NCI-H146 treated with DMSO at 0.1 percent for 48 hours (cell line): Measurements from ENCODE around the gene EIF2B2.

Source experiments
- DNase-seq: peaks from one replicate; lab custom pipeline; 2025; ENCODE audit not compliant: unreplicated experiment; lab: John Stamatoyannopoulos, UW

The EIF2B2 gene

DNA sequence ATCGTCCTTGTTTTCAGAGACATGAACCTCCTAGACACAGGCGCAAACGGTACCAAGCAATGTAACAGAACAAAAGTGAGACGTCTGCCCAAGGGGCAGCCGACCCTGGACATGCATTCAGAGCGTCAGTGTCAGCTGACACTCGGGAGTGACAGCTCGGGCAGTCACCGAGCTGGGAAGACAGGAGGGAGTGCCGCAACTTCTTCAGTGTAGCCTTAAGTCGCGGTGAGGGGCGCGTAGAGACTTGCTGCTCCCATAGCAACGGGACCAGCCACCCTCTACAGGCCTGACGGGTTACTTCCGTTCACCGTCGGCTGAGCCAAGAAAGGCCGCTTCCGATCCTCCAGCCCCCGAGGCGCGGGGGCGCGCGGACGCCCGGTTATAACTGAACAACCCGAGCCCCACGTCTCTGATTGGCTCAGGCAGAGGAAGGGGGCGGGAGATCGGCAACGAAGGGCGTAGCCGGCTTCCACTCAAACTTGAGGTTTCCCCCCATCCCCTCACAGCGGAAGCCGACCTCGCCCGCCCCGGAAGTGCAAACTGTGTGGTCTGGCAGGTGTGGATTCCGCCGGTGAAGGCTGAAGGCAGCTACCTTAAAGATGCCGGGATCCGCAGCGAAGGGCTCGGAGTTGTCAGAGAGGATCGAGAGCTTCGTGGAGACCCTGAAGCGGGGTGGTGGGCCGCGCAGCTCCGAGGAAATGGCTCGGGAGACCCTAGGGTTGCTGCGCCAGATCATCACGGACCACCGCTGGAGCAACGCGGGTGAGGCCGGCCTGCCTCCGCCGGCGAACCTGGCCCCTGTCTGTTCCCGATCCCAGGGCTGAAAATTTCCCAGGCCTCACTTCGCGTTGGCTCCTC is at the start of gene EIF2B2:
Gene EIF2B2 (plus strand): TSS at position 530 of the 858 bp plus-strand sequence. CDS start 70 bp downstream, at position 600.
- DNase-seq, result peak; percentile 76

DNA sequence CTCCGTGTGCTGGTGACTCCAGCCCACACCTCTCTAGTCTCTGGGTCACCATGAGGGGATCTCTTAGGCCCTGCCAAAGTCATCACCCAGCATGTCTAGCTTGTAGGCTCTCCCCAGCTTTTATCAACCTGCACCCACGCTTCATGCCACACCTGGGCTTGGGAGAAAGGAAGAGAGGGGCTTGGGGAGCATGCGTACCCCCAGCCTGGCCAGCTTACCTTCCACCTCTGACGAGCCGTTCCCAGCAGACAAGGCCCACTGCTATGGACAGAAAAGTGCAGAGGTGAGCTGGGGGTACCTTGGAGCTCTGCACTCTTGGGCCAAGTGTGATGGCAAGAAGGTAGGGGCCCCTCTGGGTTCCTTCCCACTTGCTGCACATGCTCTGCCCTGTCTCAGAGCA is 49.0 kb upstream of the EIF2B2 start:
- DNase-seq, result no peak

DNA sequence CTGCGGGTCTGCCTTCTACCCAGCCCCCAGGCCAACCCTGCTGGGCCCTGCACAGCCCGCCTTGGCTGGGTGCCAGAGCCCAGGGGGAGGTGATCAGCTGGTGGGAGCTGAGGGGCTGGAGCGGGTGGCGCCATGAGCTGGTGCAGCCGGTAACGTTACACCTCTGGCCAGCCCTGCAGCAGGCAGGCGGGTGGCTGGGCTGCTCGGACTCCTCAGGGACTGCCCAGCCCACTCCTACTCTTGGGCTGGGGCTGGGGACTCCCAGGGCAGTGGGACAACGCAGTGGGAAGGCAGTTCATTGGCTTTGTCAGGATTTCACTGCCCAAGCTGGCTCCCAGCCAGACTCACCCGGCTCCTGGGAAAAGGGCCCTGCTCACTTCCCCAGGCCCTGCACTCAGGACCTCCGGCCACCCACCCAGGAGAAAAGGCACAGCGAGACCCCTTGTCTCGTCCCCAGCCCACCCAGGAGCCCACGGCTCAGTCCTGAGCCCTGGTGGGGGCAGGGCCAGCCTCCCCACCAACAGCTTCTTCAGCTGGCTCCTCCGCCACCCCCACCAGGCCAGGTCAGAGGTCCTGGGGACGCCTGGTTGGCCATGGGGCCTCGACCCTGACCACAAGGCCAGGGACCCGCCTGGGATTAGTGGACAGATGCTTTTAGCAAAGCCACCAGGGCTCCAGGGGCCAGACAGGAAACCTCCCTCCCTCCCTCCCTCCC is 48.3 kb upstream of the EIF2B2 start:
- peak; percentile 61 for DNase-seq

DNA sequence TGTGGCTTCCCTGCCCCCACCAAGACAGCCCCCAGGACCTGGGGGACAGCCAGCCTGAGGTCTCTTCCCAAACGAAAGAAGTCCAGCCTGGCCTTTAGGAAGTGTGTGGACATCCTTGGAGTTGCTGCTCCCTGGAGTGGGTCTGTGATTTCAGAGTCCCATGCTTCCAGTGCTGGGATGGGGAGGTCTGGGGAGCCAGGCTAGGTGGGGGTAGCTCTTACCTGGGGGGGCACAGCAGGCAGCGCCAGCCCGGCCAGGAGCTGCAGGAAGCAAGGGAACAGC is 47.8 kb upstream of the EIF2B2 start:
- DNase-seq, result no peak

DNA sequence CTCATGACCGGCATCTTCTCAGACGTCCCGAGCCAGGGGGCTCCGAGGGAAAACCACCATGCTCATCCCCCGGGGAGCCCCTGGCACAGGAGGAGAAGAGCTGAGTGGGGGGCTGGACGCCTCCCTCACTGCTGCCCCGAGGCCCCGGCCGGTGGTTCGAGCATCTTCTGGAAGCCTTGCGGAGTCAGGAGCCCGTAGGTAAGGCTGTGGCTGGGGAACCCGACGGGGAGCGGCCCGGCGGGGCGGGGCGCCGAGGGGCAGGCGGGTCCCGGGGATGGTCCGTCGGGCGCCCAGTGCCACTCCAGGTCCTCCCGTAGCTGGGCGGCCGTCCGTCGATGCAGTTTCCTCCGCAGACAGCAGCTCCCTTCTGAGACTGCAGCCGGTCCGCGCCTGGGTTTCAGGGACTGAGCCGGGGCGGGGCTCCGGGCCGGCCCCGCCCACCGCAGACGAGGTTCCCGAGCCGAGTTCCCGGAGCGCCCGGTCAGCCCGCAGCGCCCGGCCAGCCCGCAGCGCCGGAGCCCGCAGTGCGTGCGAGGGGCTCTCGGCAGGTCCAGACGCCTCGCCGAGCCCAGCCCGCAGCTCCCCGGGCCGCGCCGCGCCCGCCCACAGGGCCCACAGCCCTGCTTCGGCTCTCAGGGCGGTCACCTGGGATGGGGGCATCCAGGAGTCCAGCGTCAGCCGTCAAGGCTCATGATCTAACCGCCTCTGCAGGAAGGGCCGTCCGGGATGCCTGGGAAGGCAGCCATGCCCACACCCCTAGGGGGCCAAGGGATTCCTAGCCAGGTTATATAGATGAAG is 47.3 kb upstream of the EIF2B2 start, which contains the start of gene PGF:
Gene PGF (minus strand): TSS at position 369 of the 798 bp plus-strand sequence. CDS start 355 bp downstream, at position 14.
- DNase-seq, result peak; percentile 3

DNA sequence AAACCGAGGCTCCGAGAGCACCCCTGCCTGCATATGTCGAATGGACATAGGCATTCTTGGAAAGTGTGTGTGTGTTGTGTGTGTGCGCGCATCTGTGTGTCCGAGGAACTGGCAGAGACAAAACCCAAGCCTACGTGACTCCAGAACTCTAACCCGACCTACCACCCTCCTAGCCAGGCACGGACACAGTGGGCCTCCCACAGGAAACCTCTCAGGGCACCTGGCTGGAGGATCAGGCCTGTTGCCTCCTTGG is 46.8 kb upstream of the EIF2B2 start:
- DNase-seq, result no peak

DNA sequence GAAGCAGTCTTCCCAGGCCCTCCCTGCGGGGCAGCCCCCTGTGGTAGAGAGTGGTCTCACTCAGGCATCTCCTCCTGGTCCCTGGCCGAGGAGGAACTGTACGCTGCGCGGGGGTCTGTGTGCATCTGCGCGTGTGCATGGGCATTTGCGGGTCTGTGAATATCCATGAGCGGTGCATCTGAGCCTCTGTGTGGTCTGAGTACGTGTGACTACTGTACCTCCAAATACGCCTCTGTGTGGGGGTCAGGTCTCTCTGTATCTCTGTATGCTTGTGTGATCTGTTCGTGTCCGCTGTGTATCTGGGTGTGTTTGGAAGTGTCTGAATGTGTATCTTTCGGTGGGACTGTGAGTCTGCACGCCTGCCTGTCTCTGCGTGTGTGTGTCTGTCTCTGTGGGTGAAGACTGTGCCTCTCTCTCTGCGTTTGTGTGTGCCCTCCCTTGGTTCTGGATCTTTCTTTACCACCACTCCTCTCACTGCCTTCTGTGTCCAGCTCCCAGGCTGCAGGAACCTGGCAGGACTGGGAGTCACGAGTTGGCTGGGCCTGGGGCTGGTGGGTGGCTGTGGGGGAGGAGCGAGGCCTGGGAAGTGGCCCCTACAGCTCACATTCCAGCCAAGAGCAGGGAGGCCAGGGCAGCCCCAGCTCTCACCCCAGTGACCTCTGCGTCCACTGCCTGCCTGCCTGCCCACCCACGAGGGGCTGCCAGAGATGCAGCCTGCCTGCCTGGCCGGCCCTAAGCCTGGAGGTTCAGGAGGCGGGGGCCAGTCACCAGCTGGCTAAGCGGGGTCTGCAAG is 46.2 kb upstream of the EIF2B2 start:
- DNase-seq, result no peak

DNA sequence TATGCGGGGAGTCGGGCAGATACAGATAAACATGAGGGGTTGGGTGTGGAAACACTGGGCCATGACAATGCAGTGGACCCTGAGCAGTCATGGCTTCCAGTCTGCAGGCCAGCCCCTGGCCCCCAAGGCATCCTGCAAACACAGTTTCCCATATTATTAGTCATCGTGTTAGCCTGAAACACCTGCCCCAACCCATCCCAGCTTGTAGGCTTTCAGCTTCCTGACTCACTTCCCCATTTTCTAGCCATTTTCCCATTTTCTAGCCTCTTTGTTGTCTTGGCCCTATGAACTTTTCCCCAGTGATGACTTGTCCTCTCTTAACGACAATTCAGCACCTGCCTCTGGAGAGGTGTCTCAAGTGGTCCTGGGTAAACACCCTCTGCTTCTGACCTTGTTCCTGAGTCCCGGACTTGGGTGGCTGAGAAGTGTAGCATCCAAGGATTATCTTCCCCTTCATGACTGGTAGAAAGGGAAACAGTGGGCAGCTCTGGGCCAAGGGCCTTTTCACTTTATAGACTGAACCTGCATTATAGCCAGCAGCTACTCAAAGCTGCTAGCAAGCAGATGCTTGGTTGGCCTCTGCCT is 43.0 kb upstream of the EIF2B2 start:
- no peak for DNase-seq

DNA sequence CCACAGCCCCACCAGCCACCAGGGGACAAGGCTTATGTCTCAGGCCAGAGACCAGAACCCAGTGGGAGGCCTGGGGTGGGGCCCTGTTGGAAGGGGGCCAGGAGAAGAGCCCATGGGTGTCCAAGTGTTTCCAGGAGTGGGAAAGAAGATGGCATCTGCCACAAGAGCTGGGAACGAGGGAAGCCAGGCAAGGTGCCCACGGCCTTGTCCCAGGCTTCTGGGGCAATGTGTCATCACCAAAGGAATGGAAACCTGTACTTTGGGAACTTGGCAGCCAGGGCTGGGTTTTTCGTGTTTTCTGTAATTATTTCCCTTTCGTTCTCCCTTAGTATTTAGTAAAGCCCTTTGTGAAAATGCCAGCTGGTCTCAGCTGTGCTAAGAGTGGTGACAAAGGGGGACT is 42.0 kb upstream of the EIF2B2 start:
- DNase-seq, result no peak

DNA sequence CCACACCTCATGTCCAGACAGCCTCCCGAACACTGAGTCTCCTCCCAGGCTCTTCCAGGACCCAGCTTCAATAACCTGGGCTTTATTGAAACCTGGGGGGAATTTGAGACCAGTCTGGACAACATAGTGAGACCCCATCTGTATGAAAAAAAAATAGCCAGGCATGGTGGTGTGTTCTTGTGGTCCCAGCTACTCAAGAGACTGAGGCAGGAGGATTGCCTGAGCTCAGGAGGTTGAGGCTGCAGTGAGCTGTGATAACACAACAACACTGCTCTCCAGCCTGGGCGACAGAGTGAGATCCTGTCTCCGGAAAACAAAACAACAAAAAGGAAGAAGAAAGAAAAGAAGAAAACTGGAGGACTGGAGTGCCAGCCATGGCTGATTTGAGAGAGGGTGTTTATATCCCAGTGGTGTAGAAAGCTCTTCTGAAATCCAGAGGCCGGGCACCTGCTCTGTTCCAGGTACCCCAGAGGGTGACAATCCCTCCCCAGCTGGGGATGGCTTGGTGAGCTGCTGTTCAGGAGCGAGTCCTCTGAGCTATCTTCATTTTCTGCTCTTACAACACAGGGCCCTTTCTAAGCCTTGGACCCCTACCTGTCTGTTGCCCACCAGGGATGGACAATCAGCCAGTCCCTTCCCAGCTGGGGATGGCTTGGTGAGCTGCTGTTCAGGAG is 41.3 kb upstream of the EIF2B2 start:
- no peak for DNase-seq

DNA sequence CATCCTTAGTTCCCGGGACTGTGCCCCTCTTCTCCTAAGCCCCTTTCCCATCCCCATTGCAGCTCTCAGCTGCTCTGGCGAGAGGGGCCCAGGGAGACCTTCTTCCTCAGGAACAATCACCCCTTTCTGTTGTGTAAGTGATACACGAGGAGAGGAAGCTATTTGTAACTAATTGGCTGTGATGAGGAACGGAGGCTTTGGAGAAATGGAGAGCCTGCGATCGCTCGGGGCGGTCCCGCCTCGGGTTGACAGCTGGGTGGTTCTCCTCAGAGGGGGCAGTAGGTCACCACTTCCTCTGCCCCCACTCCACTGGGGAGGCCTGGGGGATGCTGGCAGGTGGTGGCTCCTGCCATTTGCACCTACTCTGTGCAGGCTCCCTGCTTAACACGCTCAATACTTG is 40.7 kb upstream of the EIF2B2 start:
- no peak for DNase-seq

DNA sequence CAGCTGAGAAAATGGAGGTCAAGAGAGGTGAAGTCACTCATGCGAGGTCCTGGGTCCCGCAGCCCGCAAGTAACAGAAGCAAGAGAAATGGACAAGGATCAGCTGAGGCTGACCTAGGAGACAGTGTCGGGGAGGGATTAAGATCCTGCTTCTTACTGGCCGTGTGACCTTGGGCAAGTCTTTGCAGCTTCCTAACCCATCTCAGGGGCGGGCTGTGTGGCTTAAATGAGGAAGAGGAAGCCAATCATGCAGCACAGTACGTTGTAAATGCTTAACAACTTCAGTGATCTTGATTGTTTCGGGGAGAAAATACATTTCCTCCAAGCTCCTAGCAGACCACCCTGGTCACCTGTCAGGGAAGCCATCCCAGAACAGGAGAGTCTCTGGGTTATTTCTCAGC is 40.2 kb upstream of the EIF2B2 start:
- no peak for DNase-seq

DNA sequence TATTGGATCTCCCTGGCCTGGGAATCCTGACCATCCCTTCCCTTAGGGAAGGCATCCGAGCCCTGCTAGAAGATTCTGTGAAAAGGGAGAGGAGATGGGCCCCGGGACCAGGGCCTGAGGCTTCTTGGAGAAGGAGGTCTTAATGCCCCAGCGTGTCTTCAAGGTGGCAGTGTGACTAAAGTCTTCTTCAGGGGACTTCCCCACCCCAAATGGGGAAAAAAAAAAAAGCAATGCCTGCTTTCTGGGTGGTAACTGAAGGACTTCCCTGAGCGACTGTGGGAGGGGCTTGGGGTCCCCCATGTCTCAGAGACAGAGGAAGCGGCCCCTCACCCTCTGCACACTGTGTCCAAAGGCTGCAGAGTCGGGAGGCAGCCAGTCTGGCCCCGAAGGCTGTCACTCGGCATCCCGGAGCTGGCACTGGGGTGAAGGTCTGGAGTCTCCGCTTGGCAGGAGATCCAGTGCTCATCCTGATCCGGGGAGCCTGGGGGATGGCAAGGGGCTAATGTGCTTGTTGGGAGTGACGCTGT is 39.5 kb upstream of the EIF2B2 start:
- DNase-seq, result no peak

DNA sequence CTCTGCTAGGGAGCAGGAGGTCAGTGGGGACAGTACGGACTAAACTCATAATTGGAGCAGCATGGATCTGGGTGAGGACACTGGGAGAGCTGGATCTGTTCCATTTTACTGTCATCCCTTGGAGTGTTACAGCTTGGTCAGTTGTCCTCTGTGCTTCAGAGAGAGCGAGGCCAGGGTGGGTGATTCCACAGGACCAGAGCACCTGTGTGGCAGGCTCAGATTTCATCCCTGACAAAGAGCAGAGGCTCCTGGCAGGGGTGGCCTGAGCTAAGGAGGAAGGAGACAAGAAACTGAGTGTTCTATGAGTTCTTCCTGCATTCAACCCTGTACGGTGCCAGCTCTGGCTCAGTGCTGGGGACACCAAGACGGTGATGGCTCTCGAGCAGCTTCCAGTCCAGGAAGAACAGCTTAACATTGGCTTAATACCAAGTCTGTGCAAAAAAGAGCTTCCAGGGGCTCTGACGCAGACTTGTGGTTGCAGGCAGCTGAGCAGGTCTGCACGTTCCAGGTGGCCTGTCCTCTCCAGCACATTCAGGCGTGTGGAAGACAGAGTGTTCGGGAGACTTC is 38.9 kb upstream of the EIF2B2 start:
- DNase-seq, result no peak

DNA sequence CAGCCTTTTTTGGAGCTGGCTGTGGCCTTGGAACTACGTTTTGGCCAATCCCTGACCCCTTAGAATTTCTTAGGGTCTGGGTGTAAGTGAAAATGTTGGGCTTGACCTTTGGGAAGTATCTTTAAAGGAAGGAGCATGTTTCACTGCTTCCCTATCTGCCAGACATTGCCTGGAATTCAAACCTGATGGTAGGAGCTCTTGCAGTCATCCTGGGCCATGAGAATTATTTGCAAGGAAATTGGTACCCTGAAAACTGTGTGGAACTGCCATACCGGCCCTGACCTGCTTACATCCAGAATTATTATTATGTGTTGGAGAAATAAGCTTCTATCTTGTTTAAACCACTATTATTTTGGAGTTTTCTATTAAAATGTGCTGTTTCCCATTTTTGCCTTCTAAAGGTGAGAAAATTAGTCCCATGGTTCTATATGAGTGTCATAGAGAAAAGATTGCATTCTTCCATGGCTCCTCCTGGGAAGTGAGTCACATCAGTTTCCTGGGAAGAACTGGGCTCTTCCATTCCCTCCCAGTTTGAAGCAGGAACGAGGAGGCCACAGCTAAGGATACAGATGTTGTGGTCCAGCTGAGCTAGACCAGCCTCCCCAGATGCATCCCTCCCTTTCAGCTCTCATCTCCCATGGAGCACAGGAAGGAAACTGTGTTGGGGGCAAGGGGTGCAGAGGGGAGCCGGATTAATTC is 37.8 kb upstream of the EIF2B2 start:
- no peak for DNase-seq

DNA sequence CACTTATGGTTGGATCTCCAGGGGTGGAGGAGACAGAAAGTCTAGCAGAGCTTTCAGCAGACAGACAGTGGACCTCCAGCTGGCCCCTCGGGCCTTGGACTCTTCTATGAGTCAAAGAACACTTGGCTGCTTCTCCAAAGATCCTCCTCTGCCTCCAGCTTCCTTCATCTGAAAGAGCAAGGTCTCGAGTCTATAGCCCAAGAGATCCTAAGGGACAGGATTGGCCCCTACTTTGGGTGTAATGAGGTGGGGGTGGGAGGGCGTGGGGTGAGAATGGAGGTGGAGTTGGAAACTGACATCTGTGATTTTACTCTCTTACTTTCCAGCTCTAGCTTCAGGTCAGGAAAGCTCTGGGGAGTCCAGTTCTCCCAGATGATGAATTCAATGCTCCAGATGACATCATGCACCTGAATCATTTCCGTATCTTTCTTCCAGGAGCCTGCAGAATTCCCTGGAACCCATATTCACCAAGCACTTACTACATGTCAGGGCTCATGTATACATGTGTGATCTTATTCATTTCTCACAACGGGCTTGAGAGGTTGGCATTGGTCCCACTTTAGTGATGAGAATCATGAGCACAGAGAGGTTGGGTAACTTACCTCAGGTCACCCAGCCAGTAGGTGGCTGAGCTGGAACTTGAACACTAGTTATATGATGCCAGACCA is 37.1 kb upstream of the EIF2B2 start:
- no peak for DNase-seq

DNA sequence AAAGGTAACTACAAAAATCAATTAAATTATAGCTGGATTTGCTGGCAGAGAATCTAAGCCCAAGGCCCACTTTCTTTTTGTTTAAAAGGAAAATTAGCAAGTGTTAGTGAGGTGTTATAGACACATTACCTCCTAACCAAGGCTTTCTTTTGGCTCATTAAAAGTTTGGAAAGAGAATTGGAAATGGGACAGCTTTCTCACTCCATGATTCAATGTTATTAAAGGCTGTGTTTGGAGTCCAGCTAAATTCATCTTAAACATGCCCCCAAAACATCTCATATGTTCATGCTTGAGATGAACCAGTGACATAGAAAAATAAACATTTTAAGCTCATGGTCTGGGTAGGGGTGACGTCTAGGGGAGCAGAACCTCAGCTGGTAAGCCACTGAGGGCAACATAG is 33.9 kb upstream of the EIF2B2 start:
- no peak for DNase-seq

DNA sequence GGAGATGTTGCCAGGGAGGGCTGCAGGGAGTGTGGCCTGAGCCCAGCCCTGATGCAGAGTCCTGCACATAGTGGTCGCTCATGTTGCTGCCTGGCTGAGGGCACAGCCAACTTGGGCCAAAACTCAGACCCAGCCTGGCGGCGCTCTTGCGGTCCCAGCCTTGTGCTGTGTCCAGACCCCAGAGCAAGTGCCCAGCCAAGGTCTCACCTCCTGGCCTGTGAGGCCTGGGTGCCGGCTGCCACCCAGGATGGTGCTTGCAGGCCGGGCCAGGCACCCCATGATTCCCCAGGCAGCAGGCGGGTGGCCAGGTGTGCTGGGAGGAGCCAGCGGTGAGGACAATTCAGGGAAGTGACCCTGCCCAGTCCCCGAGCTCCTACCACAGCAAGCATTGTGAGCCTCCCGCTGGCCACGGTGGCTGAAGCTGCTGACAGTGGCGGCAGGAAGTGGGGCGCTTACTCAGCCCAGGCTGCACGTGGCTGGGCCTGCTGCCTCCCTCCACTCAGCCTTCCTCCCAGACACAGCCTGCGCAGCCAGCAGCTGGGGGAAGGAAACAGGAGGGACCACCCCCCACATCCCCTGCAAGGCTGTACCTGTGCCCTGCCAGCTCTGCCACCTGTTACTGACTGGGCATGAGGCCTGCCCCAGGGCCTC is 29.6 kb upstream of the EIF2B2 start:
- DNase-seq, result no peak
